Heart right ventricle (tissue), 16 donors: ENCODE measurements around the gene TMEM87B. TPM values are rescaled to one million over a fixed set of nuclear protein-coding genes. Genes with fewer than 3 reads are reported as not detected.

Experiments
- ATAC-seq, 8 donors: fragments of 200-7000 bp; cut with Tn5 transposase; one replicate each; pipeline ENCODE4 v1.9.1; 2020; ENCODE audit warnings: mild to moderate bottlenecking in 8 of 8, moderate library complexity in 8 of 8, moderate number of reproducible peaks in 1 of 8
- DNase-seq, 2 donors: peaks; one replicate each; pipeline ENCODE4 v3.0.0-alpha.2; 2020
- H3K27ac ChIP-seq, 10 donors: fragments of 200-600 bp; sonication (generic) in 2 of 10; one replicate each; pipeline versions ENCODE4 v1.5.0 to v1.8.0; 2020 to 2022; ENCODE audit warnings: mild to moderate bottlenecking in 3 of 10
- H3K27me3 ChIP-seq, 7 donors: fragments of 200-600 bp; one replicate each; pipeline ENCODE4 v1.8.0; 2021 to 2022; ENCODE audit warnings: mild to moderate bottlenecking in 2 of 7
- H3K36me3 ChIP-seq, 9 donors: fragments of 200-600 bp; sonication (generic) in 1 of 9; one replicate each; pipeline versions ENCODE4 v1.5.0 to v1.8.0; 2020 to 2022; ENCODE audit warnings: mild to moderate bottlenecking in 2 of 9
- H3K4me1 ChIP-seq, 9 donors: fragments of 200-600 bp; sonication (generic) in 1 of 9; one replicate each; pipeline versions ENCODE4 v1.5.0 to v1.8.0; 2020 to 2022; ENCODE audit warnings: mild to moderate bottlenecking in 4 of 9
- H3K4me3 ChIP-seq, 10 donors: fragments of 200-600 bp; sonication (generic) in 2 of 10; one replicate each; pipeline versions ENCODE4 v1.5.0 to v1.8.0; 2020 to 2022; ENCODE audit warnings: mild to moderate bottlenecking in 7 of 10, moderate library complexity in 2 of 10
- H3K9me3 ChIP-seq, 11 donors: fragments of 200-600 bp in 10 of 11; sonication (generic) in 2 of 11; one replicate each; pipeline versions ENCODE4 v1.5.0 to v1.8.0; 2013 to 2022; ENCODE audit warnings: mild to moderate bottlenecking in 2 of 11, control low read depth in 1 of 11, moderate library complexity in 1 of 11
- WGBS, 2 donors: extraction: QIAGEN DNeasy Blood & Tissue Kit; methylation state at CpG; one replicate each; pipeline ENCODE4 v1.1.7; 2013; ENCODE audit warnings: inconsistent platforms in 1 of 2; 5-methylcytosine and 5-hydroxymethylcytosine counted together
- intact Hi-C, 10 donors: fragments of 100-400 bp; cut with DNase I; formaldehyde crosslinking; loops; one replicate each; pipeline versions ENCODE4 v1.11.1 to v1.14.2; 2022
- polyA plus RNA-seq, 2 donors: library from polyadenylated mRNA; stranded (reverse); fragments of 200-250 nt; gene quantifications; one replicate each; pipeline ENCODE4 v1.2.3, GENCODE V29; 2013
- total RNA-seq, 10 donors: library from RNA; stranded (reverse); fragmentation: NEBNext Ultra II Directional in 3 of 10; extraction: Animal tissue kit (Norgen Biotek cat#: 25700) in 3 of 10; gene quantifications; one replicate each; pipeline versions ENCODE4 v1.2.1 to v1.2.4, GENCODE V29; 2021 to 2023
- TF ChIP-seq, protein P1 (sequence below), 9 donors: fragments of 200-600 bp; sonication (generic) in 2 of 9; IDR thresholded peaks; one replicate each; pipeline versions ENCODE4 v1.5.0 to v1.8.0; 2021 to 2022; ENCODE audit warnings: antibody characterized with exemption in 9 of 9, mild to moderate bottlenecking in 5 of 9, moderate library complexity in 1 of 9
- donor health status: Arrhythmogenic right ventricular cardiomyopathy.
- donor health status: ischemic (EF 13 %, LVEDD 7.1; RV severe dilation, severe dysfunction).
- donor health status: healthy with polysubstance abuse.
- donor health status: DM: no; HTN: yes; CAD: no.
- donor health status: DM: no; HTN: no; CAD: no.
- donor health status: ischemic (EF 25% LVEDD 6.9; RV normal size, moderate dysfunction).
- donor health status: ischemic (EF 25% LVEDD 5.7; RV mildly dilated, moderate dysfunction).
- donor health status: healthy.
- donor health status: DM: yes; HTN: yes; CAD: no.
- donor health status: Ischemic cardiomyopathy.
- donor health status: ischemic (EF 35%, LVEDD 5.7; RV mildly dilated, moderate dysfunction).
- donor health status: nonischemic (EF 11% LVEDD 7.7; RV severe dilation, severe dysfunction).
- donor health status: DM: yes; HTN: yes; CAD: no.
- donor health status: PGD.
- donor health status: ischemic (EF 29% LVEDD 5.4; RV normal size, mild dysfunction).
- donor health status: nonischemic (EF 23%, LVEDD 6.1; RV moderate dilation, normal function).

The TMEM87B gene
- total and polyA plus RNA-seq, 12 donors, result 4.4 to 11.1 (median 5.7) TPM

DNA sequence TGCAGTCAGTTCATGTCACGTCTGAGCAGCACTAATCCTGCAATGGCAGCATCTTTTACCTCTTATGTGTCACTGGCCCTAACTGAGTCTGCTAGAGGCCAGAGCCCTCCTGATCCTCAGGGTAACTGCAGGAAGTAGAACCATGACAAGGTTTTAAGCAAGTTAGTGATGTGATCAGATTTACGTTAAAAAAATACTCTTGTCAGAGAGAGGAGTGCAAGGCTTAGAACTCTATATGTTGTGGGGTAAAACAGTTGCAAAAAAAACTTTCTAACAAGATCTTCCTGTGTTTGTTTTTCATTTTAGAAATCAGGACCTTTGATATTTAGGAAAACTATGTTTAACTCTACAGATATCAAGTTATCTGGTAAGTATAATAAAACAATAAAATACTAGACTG is 4.6 kb downstream of the TMEM87B start:
- H3K36me3 ChIP-seq, result peaks cover 0 to 59% (median 9%) of the 10 kb centered on the region in 9 donors
- TF ChIP-seq, protein P1, sequence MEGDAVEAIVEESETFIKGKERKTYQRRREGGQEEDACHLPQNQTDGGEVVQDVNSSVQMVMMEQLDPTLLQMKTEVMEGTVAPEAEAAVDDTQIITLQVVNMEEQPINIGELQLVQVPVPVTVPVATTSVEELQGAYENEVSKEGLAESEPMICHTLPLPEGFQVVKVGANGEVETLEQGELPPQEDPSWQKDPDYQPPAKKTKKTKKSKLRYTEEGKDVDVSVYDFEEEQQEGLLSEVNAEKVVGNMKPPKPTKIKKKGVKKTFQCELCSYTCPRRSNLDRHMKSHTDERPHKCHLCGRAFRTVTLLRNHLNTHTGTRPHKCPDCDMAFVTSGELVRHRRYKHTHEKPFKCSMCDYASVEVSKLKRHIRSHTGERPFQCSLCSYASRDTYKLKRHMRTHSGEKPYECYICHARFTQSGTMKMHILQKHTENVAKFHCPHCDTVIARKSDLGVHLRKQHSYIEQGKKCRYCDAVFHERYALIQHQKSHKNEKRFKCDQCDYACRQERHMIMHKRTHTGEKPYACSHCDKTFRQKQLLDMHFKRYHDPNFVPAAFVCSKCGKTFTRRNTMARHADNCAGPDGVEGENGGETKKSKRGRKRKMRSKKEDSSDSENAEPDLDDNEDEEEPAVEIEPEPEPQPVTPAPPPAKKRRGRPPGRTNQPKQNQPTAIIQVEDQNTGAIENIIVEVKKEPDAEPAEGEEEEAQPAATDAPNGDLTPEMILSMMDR (IDR thresholded peaks at IDR 0.05), result no peak
- WGBS, 2 donors, result 91 to 92% methylated on average over 2 of the region's 2 CpGs
- H3K4me1 ChIP-seq, result peaks cover 0 to 47% (median 27%) of the 10 kb centered on the region in 9 donors
- intact Hi-C loops, result loop anchor here in 6 of 10 donors (5.0 to 10.0 kb wide), 3 partner anchors 195 to 218 kb away; partner anchors contain the start of genes ZC3H8 (in 4 of the 6) and ZC3H6 (in 2 of the 6)
- ATAC-seq, result no peak
- no peak overlapping the region for H3K27ac ChIP-seq
- H3K4me3 ChIP-seq, result no peak overlapping the region
- no peaks in the 10 kb centered on the region for H3K9me3 ChIP-seq
- no peaks in the 10 kb centered on the region for H3K27me3 ChIP-seq
- no peak for DNase-seq

DNA sequence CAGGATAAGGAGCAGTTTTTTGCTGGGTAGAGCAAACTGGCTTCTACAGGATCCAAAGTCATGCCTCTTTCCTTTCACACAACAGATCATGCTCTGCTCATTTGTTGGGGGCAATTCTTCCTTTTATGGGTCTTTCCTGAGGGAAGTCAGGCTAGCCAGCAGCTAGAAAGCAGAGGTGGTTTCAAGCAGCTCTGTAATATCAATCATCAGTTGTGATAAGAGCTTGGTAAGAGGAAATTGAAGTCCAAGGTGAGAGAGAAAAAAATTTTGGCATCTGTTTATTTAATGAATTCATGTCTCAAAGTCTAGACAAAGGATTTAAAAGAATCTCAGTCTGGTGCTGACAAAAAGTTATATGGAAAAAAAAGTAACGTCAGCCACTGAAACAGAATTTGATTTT is 6.2 kb downstream of the TMEM87B start:
- no peaks in the 10 kb centered on the region for H3K27me3 ChIP-seq
- intact Hi-C loops, result no loop called here
- TF ChIP-seq, protein P1 (IDR thresholded peaks at IDR 0.05), result no peak
- H3K4me3 ChIP-seq, result no peak overlapping the region
- peaks cover 0 to 47% (median 27%) of the 10 kb centered on the region in 9 donors for H3K4me1 ChIP-seq
- ATAC-seq, result peak in 3 of 8 donors; percentile 29 to 43 (median 35)
- no peak for DNase-seq
- no peaks in the 10 kb centered on the region for H3K9me3 ChIP-seq
- peaks cover 0 to 75% (median 18%) of the 10 kb centered on the region in 9 donors for H3K36me3 ChIP-seq
- WGBS, 2 donors, result 64 to 68% methylated on average over 1 of the region's 1 CpG
- H3K27ac ChIP-seq, result peak overlapping the region in 5 of 10 donors; percentile 5 to 55 (median 9)

DNA sequence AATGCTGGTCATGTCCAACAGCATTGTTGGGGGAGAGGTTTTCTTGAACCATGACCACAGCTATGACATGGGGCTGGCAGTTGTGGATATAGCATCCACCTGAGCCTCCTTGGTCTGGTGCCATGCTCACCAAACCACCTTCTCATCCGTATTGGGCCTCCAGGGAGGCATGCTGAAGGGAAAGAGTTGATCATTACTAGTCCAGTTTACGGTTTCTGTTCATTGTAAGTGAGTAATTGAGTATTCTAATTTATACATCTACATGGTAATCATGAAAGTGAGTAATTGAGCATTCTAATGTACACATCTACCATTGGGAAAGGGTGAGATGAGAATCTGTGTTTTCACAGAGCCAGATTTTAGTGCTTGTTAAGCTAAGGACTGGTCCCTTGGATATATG is 6.8 kb downstream of the TMEM87B start:
- Histone ChIP-seq H3K4me3 (no peak overlapping the region), H3K27me3 (no peaks in the 10 kb centered on the region), H3K9me3 (no peaks in the 10 kb centered on the region), H3K4me1 (peaks cover 0 to 43% (median 24%) of the 10 kb centered on the region in 9 donors), H3K36me3 (peaks cover 0 to 80% (median 23%) of the 10 kb centered on the region in 9 donors), H3K27ac (peak overlapping the region in 5 of 10 donors; percentile 5 to 55 (median 6))
- ATAC-seq, result no peak
- TF ChIP-seq, protein P1 (IDR thresholded peaks at IDR 0.05), result no peak
- no peak for DNase-seq
- 88 to 90% methylated on average over 2 of the region's 2 CpGs for WGBS, 2 donors
- intact Hi-C loops, result no loop called here

DNA sequence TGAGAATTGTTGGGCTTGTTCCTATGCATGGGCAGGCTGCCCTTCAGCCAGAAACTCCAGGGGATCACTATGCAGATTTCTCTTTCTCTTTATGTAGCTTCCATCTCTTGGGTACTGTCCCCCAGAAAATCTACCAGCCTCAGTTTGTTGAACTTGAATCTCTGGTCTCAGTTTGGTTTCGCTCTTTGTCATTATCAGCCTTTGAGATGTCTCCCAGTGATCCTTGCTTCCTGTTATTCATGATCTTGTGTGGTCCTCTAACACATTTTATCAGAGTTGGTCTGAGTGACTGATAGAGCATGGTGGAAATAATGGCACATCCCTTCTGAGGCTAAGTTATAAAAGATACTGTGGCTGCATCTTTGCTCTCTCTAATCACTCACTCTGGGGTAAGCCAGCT is 7.8 kb downstream of the TMEM87B start:
- intact Hi-C loops, result no loop called here
- WGBS, 2 donors, result 95 to 100% methylated on average over 1 of the region's 1 CpG
- DNase-seq, result no peak
- Histone ChIP-seq H3K9me3 (no peaks in the 10 kb centered on the region), H3K4me3 (no peak overlapping the region), H3K36me3 (peaks cover 0 to 91% (median 34%) of the 10 kb centered on the region in 9 donors), H3K27me3 (no peaks in the 10 kb centered on the region), H3K4me1 (peaks cover 0 to 32% (median 13%) of the 10 kb centered on the region in 9 donors), H3K27ac (no peak overlapping the region)
- TF ChIP-seq, protein P1 (IDR thresholded peaks at IDR 0.05), result no peak
- no peak for ATAC-seq
